A673 (cell line): ENCODE measurements around the gene OR10H2. TPM values are rescaled to one million over a fixed set of nuclear protein-coding genes. Genes with fewer than 3 reads are reported as not detected.

Experiments
- BruUV-seq: library from RNA; stranded (reverse); fragments of 400-500 nt; replicated peaks from 2 replicates; lab custom pipeline; 2021; lab: Mats Ljungman, UMichigan
- CTCF ChIA-PET: fragments of 300-600 bp; sonication (Branson Sonifier 250); formaldehyde crosslinking; loops from one replicate; lab custom pipeline; 2022; ENCODE audit warnings: antibody characterized with exemption; lab: Charles Lee
- POLR2A ChIA-PET: fragments of 300-600 bp; sonication (Branson Sonifier 250); formaldehyde crosslinking; loops from one replicate; lab custom pipeline; 2022; ENCODE audit warnings: antibody characterized with exemption; ENCODE audit not compliant: low non-redundant PET; lab: Charles Lee
- DNase-seq: peaks from one replicate; pipeline ENCODE4 v3.0.0-alpha.2; 2015; ENCODE audit warnings: low spot score
- H3K27ac ChIP-seq: fragments of 200-600 bp; sonication (generic); 2 replicates; pipeline ENCODE4 v1.5.1; 2016; ENCODE audit warnings: mixed run types, low read depth, mild to moderate bottlenecking, mixed read lengths, antibody characterized with exemption, low read length; ENCODE audit not compliant: poor library complexity, severe bottlenecking
- H3K27me3 ChIP-seq: fragments of 200-600 bp; sonication (generic); replicated peaks from 2 replicates; pipeline ENCODE4 v1.6.1; 2017; ENCODE audit warnings: mixed run types, low read depth, mild to moderate bottlenecking, mixed read lengths, antibody characterized with exemption, low read length; ENCODE audit not compliant: insufficient read depth, poor library complexity
- H3K36me3 ChIP-seq: fragments of 200-600 bp; sonication (generic); 2 replicates; pipeline ENCODE4 v1.6.1; 2016; ENCODE audit warnings: mixed run types, mild to moderate bottlenecking, mixed read lengths, antibody characterized with exemption, low read length; ENCODE audit not compliant: insufficient read depth, poor library complexity, severe bottlenecking
- H3K4me1 ChIP-seq: fragments of 200-600 bp; sonication (generic); 2 replicates; pipeline ENCODE4 v1.6.1; 2017; ENCODE audit warnings: mixed run types, mild to moderate bottlenecking, mixed read lengths, antibody characterized with exemption, low read length; ENCODE audit not compliant: insufficient read depth, poor library complexity, severe bottlenecking
- H3K4me3 ChIP-seq: fragments of 200-600 bp; sonication (generic); 2 replicates; pipeline ENCODE4 v1.5.1; 2016; ENCODE audit warnings: low read depth, mixed run types, mild to moderate bottlenecking, mixed read lengths, low read length; ENCODE audit not compliant: poor library complexity, severe bottlenecking
- H3K9me3 ChIP-seq: fragments of 200-600 bp; sonication (generic); 2 replicates; pipeline ENCODE4 v1.6.1; 2016; ENCODE audit warnings: mixed run types, low read depth, mild to moderate bottlenecking, mixed read lengths, antibody characterized with exemption, low read length; ENCODE audit not compliant: poor library complexity, severe bottlenecking
- EZH2 ChIP-seq: fragments of 200-600 bp; sonication (generic); IDR thresholded peaks from 2 replicates; pipeline ENCODE4 v1.6.1; 2017; ENCODE audit warnings: borderline replicate concordance, low read depth, mild to moderate bottlenecking, mixed read lengths, antibody characterized with exemption, low read length; ENCODE audit not compliant: poor library complexity, severe bottlenecking
- intact Hi-C: fragments of 100-400 bp; cut with micrococcal nuclease; formaldehyde crosslinking; loops from one replicate; pipeline ENCODE4 v1.10.0; 2022; ENCODE audit not compliant: unreplicated experiment
- total RNA-seq: library from RNA; stranded (reverse); gene quantifications from 2 replicates; pipeline ENCODE4 v1.2.3, GENCODE V29; 2021
- TF ChIP-seq, protein P1 (sequence below): fragments of 300-800, 200-600 bp; sonication (generic); conservative IDR thresholded peaks from 2 replicates; pipeline ENCODE4 v1.5.1; 2017; ENCODE audit warnings: low read depth, mild to moderate bottlenecking, antibody characterized with exemption, low read length, moderate library complexity, mixed read lengths

OR10H2 gene
- total RNA-seq, 1 experiment from 2014 or later, result not detected

DNA sequence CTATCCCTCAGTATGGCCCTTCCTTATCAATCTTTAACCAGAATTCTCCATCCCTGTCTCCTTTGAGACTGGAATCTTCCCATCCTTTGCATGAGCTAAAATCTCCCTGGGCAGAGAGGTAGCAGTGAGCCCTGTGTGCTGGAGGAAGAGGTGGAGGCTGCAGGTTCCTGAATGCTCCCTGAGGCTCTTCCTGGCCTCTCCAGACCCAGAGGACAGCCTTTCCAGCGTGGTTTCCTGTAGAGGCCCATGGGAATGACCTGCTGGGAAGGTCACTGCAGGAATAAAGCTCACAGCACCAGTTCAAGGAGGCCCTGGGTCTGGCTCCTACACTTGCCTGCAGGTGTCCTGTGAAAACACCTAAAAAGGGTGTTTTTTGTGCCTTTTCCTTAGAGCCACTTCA is 4.6 kb downstream of the OR10H2 start:
- TF ChIP-seq EZH2, result no peak
- TF ChIP-seq, protein P1, sequence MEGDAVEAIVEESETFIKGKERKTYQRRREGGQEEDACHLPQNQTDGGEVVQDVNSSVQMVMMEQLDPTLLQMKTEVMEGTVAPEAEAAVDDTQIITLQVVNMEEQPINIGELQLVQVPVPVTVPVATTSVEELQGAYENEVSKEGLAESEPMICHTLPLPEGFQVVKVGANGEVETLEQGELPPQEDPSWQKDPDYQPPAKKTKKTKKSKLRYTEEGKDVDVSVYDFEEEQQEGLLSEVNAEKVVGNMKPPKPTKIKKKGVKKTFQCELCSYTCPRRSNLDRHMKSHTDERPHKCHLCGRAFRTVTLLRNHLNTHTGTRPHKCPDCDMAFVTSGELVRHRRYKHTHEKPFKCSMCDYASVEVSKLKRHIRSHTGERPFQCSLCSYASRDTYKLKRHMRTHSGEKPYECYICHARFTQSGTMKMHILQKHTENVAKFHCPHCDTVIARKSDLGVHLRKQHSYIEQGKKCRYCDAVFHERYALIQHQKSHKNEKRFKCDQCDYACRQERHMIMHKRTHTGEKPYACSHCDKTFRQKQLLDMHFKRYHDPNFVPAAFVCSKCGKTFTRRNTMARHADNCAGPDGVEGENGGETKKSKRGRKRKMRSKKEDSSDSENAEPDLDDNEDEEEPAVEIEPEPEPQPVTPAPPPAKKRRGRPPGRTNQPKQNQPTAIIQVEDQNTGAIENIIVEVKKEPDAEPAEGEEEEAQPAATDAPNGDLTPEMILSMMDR, result no peak
- ChIA-PET POLR2A (interaction anchor here (0.7 kb wide), 1 partner anchor 14 kb away, joined by 3 read pairs; no protein-coding TSS in a partner anchor), CTCF (no interaction called here)
- peaks cover 24% of the 10 kb centered on the region for H3K27me3 ChIP-seq
- no peaks in the 10 kb centered on the region for H3K36me3 ChIP-seq
- no peak for DNase-seq
- no peaks in the 10 kb centered on the region for H3K9me3 ChIP-seq
- H3K4me1 ChIP-seq, result no peaks in the 10 kb centered on the region
- no peak overlapping the region for H3K27ac ChIP-seq
- no peak overlapping the region for H3K4me3 ChIP-seq
- intact Hi-C loops, result no loop called here
- BruUV-seq, result no TSS peak

DNA sequence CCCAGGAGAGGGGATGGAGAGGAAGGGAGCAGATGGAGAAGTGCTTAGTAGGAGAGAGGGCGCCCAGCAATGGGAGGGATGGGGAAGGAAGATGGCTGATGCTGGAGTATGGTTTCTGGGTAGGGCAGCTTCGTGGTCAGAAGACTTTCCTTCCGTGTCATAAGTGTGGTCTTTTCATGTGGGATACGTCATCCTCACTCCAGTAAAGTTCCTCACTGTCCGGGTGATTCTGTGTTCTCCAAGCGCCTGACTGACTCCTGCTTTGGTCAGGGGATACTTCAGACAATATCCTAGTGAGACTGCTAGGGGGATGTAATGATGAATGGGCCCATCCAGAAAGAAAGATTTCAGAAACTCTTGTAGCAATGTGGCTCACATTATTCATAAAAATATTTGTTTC is 6.1 kb downstream of the OR10H2 start:
- Histone ChIP-seq H3K27ac (no peak overlapping the region), H3K27me3 (peaks cover 24% of the 10 kb centered on the region), H3K4me1 (no peaks in the 10 kb centered on the region), H3K4me3 (no peak overlapping the region), H3K9me3 (no peaks in the 10 kb centered on the region), H3K36me3 (no peaks in the 10 kb centered on the region)
- BruUV-seq, result no TSS peak
- ChIA-PET POLR2A (no interaction called here), CTCF (no interaction called here)
- no peak for DNase-seq
- intact Hi-C loops, result no loop called here
- TF ChIP-seq, protein P1, result no peak
- TF ChIP-seq EZH2, result no peak

DNA sequence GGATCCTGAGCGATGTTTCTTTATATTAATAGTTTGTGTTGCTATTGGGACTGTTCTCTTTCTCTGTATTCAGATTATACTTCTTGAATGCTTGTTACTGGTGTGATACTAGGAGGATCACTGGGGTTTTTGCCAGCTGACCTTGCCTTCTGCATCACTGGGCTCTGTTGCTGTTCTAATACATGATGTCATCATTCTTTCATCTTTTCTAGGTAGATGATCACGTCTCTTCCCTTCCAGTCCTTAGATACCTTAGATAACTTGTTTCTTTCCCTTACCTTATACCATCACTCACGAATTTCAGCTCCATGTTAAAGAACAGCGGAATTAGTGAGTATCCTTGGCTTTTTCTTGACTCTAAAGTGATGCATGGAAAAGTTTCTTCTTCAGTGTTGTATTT is 9.9 kb downstream of the OR10H2 start, which contains the start of gene OR10H3:
TSS of gene OR10H3 (plus strand) at position 264 of the 400 bp plus-strand sequence. CDS start 3,408 bp downstream, outside the sequence.
- Histone ChIP-seq H3K27ac (no peak within 1 kb of the TSS), H3K27me3 (peaks cover 24% of the 10 kb centered on the region), H3K4me3 (no peak within 1 kb of the TSS), H3K36me3 (no peaks in the 10 kb centered on the region), H3K9me3 (no peaks in the 10 kb centered on the region), H3K4me1 (no peaks in the 10 kb centered on the region)
- POLR2A ChIA-PET, result no interaction called here
- DNase-seq, result no peak
- intact Hi-C loops, result no loop called here
- TF ChIP-seq, protein P1, result no peak
- TF ChIP-seq EZH2, result no peak
- BruUV-seq, result no TSS peak
- CTCF ChIA-PET, result no interaction called here
